Type B pancreatic cell (in vitro differentiated cells): ENCODE measurements around the gene C17orf67. TPM values are rescaled to one million over a fixed set of nuclear protein-coding genes. Genes with fewer than 3 reads are reported as not detected.

Experiments
- DNase-seq: peaks from one replicate; pipeline ENCODE4 v3.0.0; 2021; ENCODE audit warnings: mixed read lengths; ENCODE audit not compliant: unreplicated experiment; ENCODE audit errors: extremely low spot score
- H3K27ac Mint-ChIP-seq: 2 replicates; pipeline ENCODE4 v1.8.0; 2021; ENCODE audit warnings: mild to moderate bottlenecking, mixed read lengths
- H3K27me3 Mint-ChIP-seq: 2 replicates; pipeline ENCODE4 v1.8.0; 2021; ENCODE audit warnings: mixed read lengths
- H3K36me3 Mint-ChIP-seq: 2 replicates; pipeline ENCODE4 v1.8.0; 2021; ENCODE audit warnings: mixed read lengths
- H3K4me1 Mint-ChIP-seq: one replicate; pipeline ENCODE4 v1.8.0; 2021; ENCODE audit warnings: mixed read lengths; ENCODE audit not compliant: unreplicated experiment
- H3K4me3 Mint-ChIP-seq: 2 replicates; pipeline ENCODE4 v1.8.0; 2021; ENCODE audit warnings: mild to moderate bottlenecking, mixed read lengths
- H3K9me3 Mint-ChIP-seq: 2 replicates; pipeline ENCODE4 v1.8.0; 2021; ENCODE audit warnings: mixed read lengths
- CTCF ChIP-seq: fragments of 200-600 bp; sonication (generic); conservative IDR thresholded peaks from 2 replicates; pipeline ENCODE4 v1.5.0; 2021; ENCODE audit warnings: antibody characterized with exemption, mild to moderate bottlenecking
- total RNA-seq: library from RNA; stranded (reverse); gene quantifications from 2 replicates; pipeline ENCODE4 v1.2.1, GENCODE V29; 2021; ENCODE audit warnings: low replicate concordance

The C17orf67 gene
- total RNA-seq, 1 donor from 2014 or later, result 4.1 TPM

- Mint-ChIP-seq H3K36me3 (peaks cover 4% of the 10 kb centered on the region), H3K4me1 (peaks cover 13% of the 10 kb centered on the region), H3K27ac (no peak overlapping the region), H3K27me3 (no peaks in the 10 kb centered on the region), H3K4me3 (no peak overlapping the region), H3K9me3 (no peaks in the 10 kb centered on the region)
- DNase-seq, result no peak
- TF ChIP-seq CTCF, result no peak
Observed at GRCh38 chr17:56824503-56824902, 9.2 kb downstream of the C17orf67 start.

- DNase-seq, result no peak
- Mint-ChIP-seq H3K36me3 (no peaks in the 10 kb centered on the region), H3K4me1 (peaks cover 15% of the 10 kb centered on the region), H3K27me3 (peaks cover 1% of the 10 kb centered on the region), H3K27ac (no peak overlapping the region), H3K9me3 (no peaks in the 10 kb centered on the region), H3K4me3 (no peak overlapping the region)
- no peak for TF ChIP-seq CTCF
Observed at GRCh38 chr17:56823848-56824247, 9.9 kb downstream of the C17orf67 start.

GRCh38 chr17:56822725-56823124 lies 11.0 kb downstream of the C17orf67 start:
- no peak for TF ChIP-seq CTCF
- H3K4me1 Mint-ChIP-seq, result peaks cover 15% of the 10 kb centered on the region
- no peak for DNase-seq
- no peaks in the 10 kb centered on the region for H3K36me3 Mint-ChIP-seq
- peaks cover 3% of the 10 kb centered on the region for H3K27me3 Mint-ChIP-seq
- no peaks in the 10 kb centered on the region for H3K9me3 Mint-ChIP-seq
- no peak overlapping the region for H3K27ac Mint-ChIP-seq
- H3K4me3 Mint-ChIP-seq, result no peak overlapping the region

DNA sequence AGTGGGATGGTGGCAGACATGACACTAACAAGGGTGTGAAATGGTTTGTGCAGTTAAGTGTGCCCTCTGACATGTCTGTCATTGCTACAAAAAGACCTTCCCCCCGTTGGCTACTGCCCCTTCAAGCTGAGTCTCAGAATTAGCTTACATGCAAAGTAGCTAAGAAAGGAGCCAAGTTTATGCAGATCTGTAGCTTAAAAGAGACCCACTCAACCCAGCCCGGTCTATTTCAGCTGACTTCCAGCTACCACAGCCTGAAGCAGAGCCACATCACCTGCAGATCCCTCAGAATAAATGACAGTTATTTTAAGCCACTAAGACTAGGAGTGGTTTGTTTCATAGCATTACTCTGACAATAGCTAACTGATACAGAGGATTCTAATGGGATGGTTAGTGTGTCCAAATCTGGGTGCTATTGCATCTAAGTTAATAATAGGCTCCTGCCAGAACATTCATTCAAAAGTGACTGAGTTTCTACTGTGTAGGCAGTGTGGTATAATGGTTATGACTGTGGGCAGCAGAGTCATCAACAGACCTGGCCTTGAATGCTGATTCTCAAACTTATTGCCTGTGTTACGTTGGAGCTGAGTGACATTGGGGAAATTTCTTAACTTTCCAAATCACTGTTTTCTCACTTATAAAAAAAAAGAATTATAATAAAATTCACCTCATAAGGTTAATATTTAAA lies 11.7 kb downstream of the C17orf67 start:
- H3K36me3 Mint-ChIP-seq, result no peaks in the 10 kb centered on the region
- H3K27me3 Mint-ChIP-seq, result peaks cover 3% of the 10 kb centered on the region
- no peak for TF ChIP-seq CTCF
- no peak for DNase-seq
- H3K4me1 Mint-ChIP-seq, result peaks cover 15% of the 10 kb centered on the region
- H3K27ac Mint-ChIP-seq, result no peak overlapping the region
- no peak overlapping the region for H3K4me3 Mint-ChIP-seq
- no peaks in the 10 kb centered on the region for H3K9me3 Mint-ChIP-seq

GRCh38 chr17:56820207-56820606 lies 13.5 kb downstream of the C17orf67 start:
- Mint-ChIP-seq H3K9me3 (no peaks in the 10 kb centered on the region), H3K4me1 (peaks cover 15% of the 10 kb centered on the region), H3K4me3 (no peak overlapping the region), H3K27ac (no peak overlapping the region), H3K36me3 (no peaks in the 10 kb centered on the region), H3K27me3 (peaks cover 9% of the 10 kb centered on the region)
- DNase-seq, result no peak
- no peak for TF ChIP-seq CTCF
